Gastroesophageal sphincter (tissue), 4 donors: ENCODE results near the gene POM121L2. TPM values are rescaled to one million over a fixed set of nuclear protein-coding genes. Genes with fewer than 3 reads are reported as not detected.
"Not testable (repeated sequence)": the region's sequence is repeated elsewhere in the genome, so short reads cannot be mapped to it uniquely, and the experiment has no call there.

Experiments used
- ATAC-seq: fragments of 150-250 bp; one replicate; pipeline ENCODE4 v1.9.1; 2016; ENCODE audit warnings: mild to moderate bottlenecking, moderate library complexity
- H3K27ac ChIP-seq, 4 donors: fragments of 200-600 bp; sonication (generic) in 3 of 4; 1 replicate in 3 of 4; 2 replicates in 1 of 4; pipeline ENCODE4 v1.5.1; 2016 to 2019
- H3K27me3 ChIP-seq: fragments of 200-600 bp; sonication (generic); one replicate; pipeline ENCODE4 v1.5.1; 2019
- H3K36me3 ChIP-seq, 2 donors: fragments of 200-600 bp; sonication (generic); one replicate each; pipeline ENCODE4 v1.5.1; 2019; ENCODE audit warnings: control low read depth in 1 of 2
- H3K4me1 ChIP-seq, 3 donors: fragments of 200-600 bp; sonication (generic); 1 replicate in 2 of 3; 2 replicates in 1 of 3; pipeline ENCODE4 v1.5.1; 2016 to 2019; ENCODE audit warnings: control low read depth in 2 of 3
- H3K4me3 ChIP-seq, 2 donors: fragments of 200-600 bp; sonication (generic); one replicate each; pipeline ENCODE4 v1.5.1; 2019; ENCODE audit warnings: mild to moderate bottlenecking in 1 of 2, moderate library complexity in 1 of 2
- H3K9me3 ChIP-seq, 3 donors: fragments of 200-600 bp; sonication (generic); one replicate each; pipeline ENCODE4 v1.5.1; 2017 to 2019; ENCODE audit warnings: control low read depth in 2 of 3
- CTCF ChIP-seq, 4 experiments: fragments of 200-600 bp in 2 of 4; fragments of 450-650 bp in 2 of 4; sonication (generic) in 1 of 4; IDR thresholded peaks; one replicate each; pipeline ENCODE4 v1.5.1; 2017 to 2019; ENCODE audit warnings: antibody characterized with exemption in 4 of 4, mild to moderate bottlenecking in 2 of 4, moderate library complexity in 2 of 4
- EP300 ChIP-seq: sonication (generic); formaldehyde crosslinking; IDR thresholded peaks from one replicate; pipeline ENCODE4 v1.6.1; 2017; ENCODE audit warnings: antibody characterized with exemption, mild to moderate bottlenecking
- POLR2A ChIP-seq, 2 donors: fragments of 450-650 bp; IDR thresholded peaks; one replicate each; pipeline ENCODE4 v1.6.1; 2017; ENCODE audit warnings: antibody characterized with exemption in 2 of 2, mild to moderate bottlenecking in 2 of 2, moderate library complexity in 1 of 2
- POLR2AphosphoS5 ChIP-seq: sonication (generic); formaldehyde crosslinking; IDR thresholded peaks from one replicate; pipeline ENCODE4 v1.6.1; 2017; ENCODE audit warnings: antibody characterized with exemption
- WGBS, 2 donors: methylation state at CpG; one replicate each; pipeline ENCODE4 v1.1.5; 2018; ENCODE audit warnings: low coverage in 1 of 2; 5-methylcytosine and 5-hydroxymethylcytosine counted together
- total RNA-seq, 4 donors: library from RNA; depleted of rRNA; stranded (reverse); fragments of >200 nt; gene quantifications; one replicate each; pipeline ENCODE4 v1.1.0, GENCODE V29; 2016

POM121L2 gene
- total RNA-seq, 4 donors from 2014 or later = not detected

DNA sequence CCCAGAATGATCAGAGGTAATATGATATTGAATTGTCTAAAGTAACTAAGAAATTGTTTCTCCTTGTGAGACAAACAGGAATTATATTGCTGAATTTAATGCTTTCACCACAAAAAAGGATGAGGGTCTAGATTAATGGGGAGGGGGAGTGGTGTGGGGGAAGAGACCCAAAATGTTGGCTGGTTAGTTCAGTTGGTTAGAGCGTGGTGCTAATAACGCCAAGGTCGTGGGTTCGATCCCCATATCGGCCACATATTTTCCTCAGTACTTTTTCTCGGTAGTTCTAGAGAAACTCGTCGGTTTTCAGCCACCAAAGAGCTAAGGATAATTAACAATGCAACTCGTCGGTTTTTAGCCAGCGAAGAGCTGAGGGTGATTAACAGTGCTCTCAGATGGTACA, 38.3 kb downstream of the POM121L2 start:
- H3K4me1 ChIP-seq = no peaks in the 10 kb centered on the region
- no peak for TF ChIP-seq POLR2AphosphoS5
- no peak for TF ChIP-seq CTCF (IDR thresholded peaks at IDR 0.05)
- TF ChIP-seq POLR2A (IDR thresholded peaks at IDR 0.05) = no peak
- TF ChIP-seq EP300 = no peak
- no peak for ATAC-seq
- 55 to 62% methylated on average over 8 to 11 of the region's 11 CpGs for WGBS, 2 donors
- H3K27me3 ChIP-seq = peaks cover 86% of the 10 kb centered on the region
- H3K36me3 ChIP-seq = no peaks in the 10 kb centered on the region
- no peak overlapping the region for H3K4me3 ChIP-seq
- H3K27ac ChIP-seq = no peak overlapping the region
- peaks cover 0 to 20% (median 0%) of the 10 kb centered on the region in 3 donors for H3K9me3 ChIP-seq

DNA sequence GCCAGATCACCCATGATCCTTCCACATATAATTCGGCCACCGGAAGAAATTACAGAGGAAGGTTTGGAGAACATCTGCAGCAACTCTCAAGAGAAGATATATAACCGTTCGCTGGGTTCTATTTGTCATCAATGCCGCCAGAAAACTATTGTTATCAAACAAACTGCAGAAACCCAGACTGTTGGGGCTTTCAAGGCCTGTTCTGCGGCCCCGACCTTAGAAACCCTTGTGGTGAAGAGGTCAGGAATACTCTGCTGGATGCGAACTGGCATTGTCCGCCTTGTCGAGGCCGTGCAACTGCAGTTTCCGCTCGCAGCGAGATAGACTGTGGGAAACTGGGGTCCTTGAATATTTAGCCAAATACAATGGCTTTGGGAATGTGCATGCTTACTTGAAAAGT, 43.3 kb downstream of the POM121L2 start:
- ATAC-seq = no peak
- no peaks in the 10 kb centered on the region for H3K36me3 ChIP-seq
- no peaks in the 10 kb centered on the region for H3K4me1 ChIP-seq
- H3K4me3 ChIP-seq = no peak overlapping the region
- H3K27ac ChIP-seq = no peak overlapping the region
- WGBS, 2 donors = 33 to 83% methylated on average over 1 to 12 of the region's 14 CpGs
- H3K27me3 ChIP-seq = peaks cover 82% of the 10 kb centered on the region
- TF ChIP-seq POLR2A (IDR thresholded peaks at IDR 0.05) (no peak), EP300 (no peak), CTCF (IDR thresholded peaks at IDR 0.05) (no peak), POLR2AphosphoS5 (no peak)
- H3K9me3 ChIP-seq = no peaks in the 10 kb centered on the region

GRCh38 chr6:27267857-27268434, 44.1 kb downstream of the POM121L2 start:
- ATAC-seq = no peak
- Histone ChIP-seq H3K36me3 (no peaks in the 10 kb centered on the region), H3K4me3 (no peak overlapping the region), H3K27me3 (peaks cover 82% of the 10 kb centered on the region), H3K4me1 (no peaks in the 10 kb centered on the region), H3K27ac (no peak overlapping the region), H3K9me3 (no peaks in the 10 kb centered on the region)
- TF ChIP-seq POLR2AphosphoS5 = no peak
- no peak for TF ChIP-seq POLR2A (IDR thresholded peaks at IDR 0.05)
- TF ChIP-seq CTCF (IDR thresholded peaks at IDR 0.05) = no peak
- TF ChIP-seq EP300 = no peak
- WGBS, 2 donors = 8 to 9% methylated on average over 14 to 21 of the region's 22 CpGs

DNA sequence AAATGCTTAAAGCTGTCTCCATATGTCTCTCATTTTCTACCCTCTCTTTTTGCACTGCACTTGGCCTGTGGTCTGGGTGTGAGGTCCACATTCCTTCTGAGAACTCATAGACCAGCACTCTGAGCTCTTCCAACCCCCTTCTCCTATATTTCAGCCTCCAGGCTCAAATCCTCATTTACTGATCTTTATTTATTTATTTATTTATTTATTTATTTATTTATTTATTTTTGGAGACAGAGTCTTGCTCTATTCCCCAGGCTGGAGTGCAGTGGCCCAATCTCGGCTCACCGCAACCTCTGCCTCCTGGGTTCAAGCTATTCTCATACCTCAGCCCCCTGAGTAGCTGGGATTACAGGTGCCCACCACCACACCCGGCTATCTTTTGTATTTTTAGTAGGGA, 45.1 kb downstream of the POM121L2 start:
- H3K27ac ChIP-seq, H3K36me3 ChIP-seq, H3K4me1 ChIP-seq, H3K9me3 ChIP-seq, ATAC-seq, H3K4me3 ChIP-seq: not testable (repeated sequence)
- peaks cover 82% of the 10 kb centered on the region for H3K27me3 ChIP-seq
- 82% methylated on average over 3 of the region's 3 CpGs; no CpG with 5 or more reads in 1 of the 2 donors for WGBS, 2 donors

GRCh38 chr6:27263886-27264285, 48.2 kb downstream of the POM121L2 start:
- ATAC-seq = no peak
- Histone ChIP-seq H3K36me3 (no peaks in the 10 kb centered on the region), H3K4me1 (no peaks in the 10 kb centered on the region), H3K27me3 (peaks cover 96% of the 10 kb centered on the region), H3K27ac (no peak overlapping the region), H3K4me3 (no peak overlapping the region), H3K9me3 (no peaks in the 10 kb centered on the region)
- TF ChIP-seq POLR2AphosphoS5 (no peak), POLR2A (IDR thresholded peaks at IDR 0.05) (no peak), EP300 (no peak), CTCF (IDR thresholded peaks at IDR 0.05) (no peak)
- WGBS, 2 donors = 61 to 73% methylated on average over 5 to 8 of the region's 8 CpGs
